ENCODE data around the gene GUCY1A1.

GUCY1A1 gene

DNA sequence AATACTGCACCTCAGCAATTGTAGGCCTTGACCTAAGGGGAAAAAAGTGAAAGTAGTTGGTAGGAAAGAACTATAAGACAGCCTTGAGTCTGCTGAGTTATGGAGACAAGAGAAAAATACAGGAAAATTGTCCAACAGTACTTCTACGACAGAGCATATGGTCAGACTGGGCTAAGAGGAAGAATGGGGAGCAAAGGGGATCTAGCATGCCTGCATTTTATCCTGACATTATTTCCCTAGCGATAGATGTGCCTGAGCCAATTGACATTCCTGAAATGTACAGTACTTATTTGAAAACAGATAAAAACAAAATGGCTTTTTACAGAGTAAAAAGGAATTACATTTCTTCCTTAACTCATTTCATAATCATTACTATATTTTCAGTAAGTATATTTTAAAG lies 22.2 kb downstream of the GUCY1A1 start:
- no peak for DNase-seq (ENCODE audit: extremely low read depth in 1 of 2, low read depth in 1 of 2)

- no peak for DNase-seq (ENCODE audit: extremely low read depth in 1 of 2, low read depth in 1 of 2)
These were observed 23.6 kb downstream of the GUCY1A1 start for GRCh38 chr4:155690044-155690837.

GRCh38 chr4:155692361-155692760 lies 25.7 kb downstream of the GUCY1A1 start:
- no peak for DNase-seq (ENCODE audit: extremely low read depth in 1 of 2, low read depth in 1 of 2)

DNA sequence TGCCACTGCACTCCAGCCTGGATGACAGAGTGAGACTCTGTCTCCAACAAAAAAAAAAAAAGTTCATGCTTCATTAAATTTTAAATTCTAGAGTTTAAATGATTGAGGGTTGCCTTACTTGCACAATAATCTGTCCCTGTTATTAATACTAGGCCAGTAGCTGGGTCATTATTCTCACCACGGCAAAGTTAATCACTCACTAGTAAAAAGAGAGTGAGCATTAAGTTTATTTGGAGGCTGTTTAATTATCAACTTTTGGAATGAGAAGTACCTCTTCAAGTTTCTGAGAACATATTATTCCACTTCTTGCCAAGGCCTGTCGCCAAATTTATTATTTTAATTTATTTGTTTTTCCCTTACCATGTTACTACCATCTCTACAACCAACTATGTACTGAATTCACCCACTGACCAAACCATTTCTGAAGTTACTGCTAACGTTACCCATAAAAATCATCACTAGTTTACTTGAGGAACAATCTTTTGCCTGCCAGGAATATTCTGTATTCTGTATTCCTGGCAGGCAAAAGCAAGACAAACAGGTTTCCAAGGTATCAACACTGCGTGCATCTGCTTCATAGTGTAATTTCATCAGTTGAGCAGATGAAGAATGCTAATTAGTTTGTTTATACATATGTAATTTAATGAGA lies 26.5 kb downstream of the GUCY1A1 start:
- DNase-seq (ENCODE audit: extremely low read depth in 1 of 2, low read depth in 1 of 2) = no peak

- no peak for DNase-seq (ENCODE audit: extremely low read depth in 1 of 2, low read depth in 1 of 2)
These were observed 27.6 kb downstream of the GUCY1A1 start for GRCh38 chr4:155694100-155694785.

DNA sequence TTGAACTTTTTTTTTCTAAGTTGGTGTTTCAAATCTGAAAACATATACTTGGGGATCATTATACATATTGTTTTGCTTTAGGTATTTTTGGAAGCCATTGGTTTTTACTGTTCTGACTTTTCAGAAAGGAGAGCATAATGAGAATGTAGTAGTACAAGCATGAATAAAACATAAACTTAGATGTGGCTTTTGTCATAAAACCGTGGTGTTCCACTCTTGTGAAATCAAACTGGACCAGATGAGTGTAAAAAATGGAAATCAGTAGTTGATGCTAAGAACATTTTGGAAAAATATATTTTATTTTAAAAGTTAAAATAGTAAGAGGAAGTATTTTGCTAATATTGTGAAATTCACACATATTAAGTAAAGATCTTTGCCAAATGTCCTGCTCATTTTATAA lies 29.6 kb downstream of the GUCY1A1 start:
- DNase-seq (ENCODE audit: extremely low read depth in 1 of 2, low read depth in 1 of 2) = no peak

DNA sequence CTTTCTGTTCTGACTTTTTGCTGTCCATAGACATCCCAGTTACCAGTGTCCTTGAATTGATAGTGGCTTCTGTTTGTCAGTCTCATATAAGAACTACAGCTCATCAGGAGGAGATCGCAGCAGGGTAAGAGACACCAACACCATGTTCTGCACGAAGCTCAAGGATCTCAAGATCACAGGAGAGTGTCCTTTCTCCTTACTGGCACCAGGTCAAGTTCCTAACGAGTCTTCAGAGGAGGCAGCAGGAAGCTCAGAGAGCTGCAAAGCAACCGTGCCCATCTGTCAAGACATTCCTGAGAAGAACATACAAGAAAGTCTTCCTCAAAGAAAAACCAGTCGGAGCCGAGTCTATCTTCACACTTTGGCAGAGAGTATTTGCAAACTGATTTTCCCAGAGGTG lies 30.1 kb downstream of the GUCY1A1 start:
- no peak for DNase-seq (ENCODE audit: extremely low read depth in 1 of 2, low read depth in 1 of 2)

DNA sequence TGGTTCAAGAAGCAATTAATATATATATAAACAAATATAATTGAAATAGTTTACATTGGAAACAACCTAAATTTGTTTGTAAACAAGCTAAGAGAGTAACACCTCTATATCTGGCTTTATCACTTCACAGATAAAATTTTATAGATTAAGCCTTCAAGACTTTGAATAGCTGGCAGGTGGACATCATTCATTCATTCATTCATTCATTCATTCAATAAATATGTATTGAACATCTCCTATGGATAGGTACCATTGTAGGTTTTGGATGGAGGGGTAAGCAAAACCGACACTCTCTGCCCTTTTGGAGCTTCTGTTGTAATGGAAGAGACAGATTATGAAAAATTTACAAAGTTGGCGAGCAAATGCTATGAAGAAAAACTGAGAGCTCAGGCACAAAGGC lies 35.2 kb downstream of the GUCY1A1 start:
- no peak for DNase-seq (ENCODE audit: extremely low read depth in 1 of 2, low read depth in 1 of 2)

DNA sequence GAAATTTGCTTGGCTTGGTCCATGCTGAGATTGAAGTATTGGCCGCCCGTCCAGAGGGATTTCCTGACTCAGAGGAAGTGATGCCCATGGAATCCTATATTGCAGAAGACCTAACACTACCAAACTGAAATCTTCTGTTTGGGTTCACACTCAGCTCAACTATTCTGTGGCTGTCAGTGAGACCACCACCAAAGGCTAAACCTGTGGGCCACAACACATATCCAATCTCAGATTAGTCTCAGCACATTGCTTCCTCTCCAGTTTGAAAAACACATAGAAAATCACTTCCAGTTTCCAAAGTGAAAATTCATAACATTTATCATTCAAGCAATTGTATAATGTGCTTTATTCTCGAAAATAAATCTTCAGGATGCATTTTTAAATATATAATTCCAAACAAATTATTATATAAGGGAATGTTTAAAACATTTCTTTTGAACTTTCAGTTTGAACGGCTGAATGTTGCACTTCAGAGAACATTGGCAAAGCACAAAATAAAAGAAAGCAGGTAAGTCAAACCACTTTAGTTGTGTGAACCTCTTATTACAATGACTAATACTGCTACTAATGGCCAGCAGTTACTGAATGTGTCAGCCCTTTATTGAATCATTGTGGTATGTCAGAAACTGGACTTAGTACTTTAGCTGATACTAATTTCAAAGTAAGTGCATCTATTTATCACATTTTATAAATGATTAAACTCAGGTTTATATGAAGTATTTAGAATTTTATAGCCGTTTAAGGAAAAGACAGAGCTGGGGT lies 37.0 kb downstream of the GUCY1A1 start:
- DNase-seq (ENCODE audit: extremely low read depth in 1 of 2, low read depth in 1 of 2) = no peak

GRCh38 chr4:155704841-155705404 lies 38.3 kb downstream of the GUCY1A1 start:
- DNase-seq (ENCODE audit: extremely low read depth in 1 of 2, low read depth in 1 of 2) = no peak

DNA sequence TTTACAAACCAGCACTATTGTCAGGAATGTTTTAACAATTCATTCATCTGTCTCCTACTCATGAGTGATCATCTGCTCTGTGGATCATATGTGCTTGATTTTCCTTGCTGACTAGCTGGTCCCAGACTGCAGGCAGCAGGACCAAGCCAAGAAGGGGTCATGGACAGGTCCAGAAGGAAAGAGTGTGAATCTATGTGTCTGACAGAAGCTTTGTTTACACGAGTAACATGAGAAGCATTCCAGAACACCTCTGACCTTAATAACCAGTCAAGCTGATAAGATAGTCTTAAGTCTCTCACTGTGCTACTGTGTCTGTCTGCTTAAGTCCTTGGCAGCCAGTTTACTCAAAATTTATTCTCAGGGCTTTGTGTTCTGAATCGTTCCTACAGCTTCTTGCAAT lies 39.0 kb downstream of the GUCY1A1 start:
- DNase-seq (ENCODE audit: extremely low read depth in 1 of 2, low read depth in 1 of 2) = no peak

DNA sequence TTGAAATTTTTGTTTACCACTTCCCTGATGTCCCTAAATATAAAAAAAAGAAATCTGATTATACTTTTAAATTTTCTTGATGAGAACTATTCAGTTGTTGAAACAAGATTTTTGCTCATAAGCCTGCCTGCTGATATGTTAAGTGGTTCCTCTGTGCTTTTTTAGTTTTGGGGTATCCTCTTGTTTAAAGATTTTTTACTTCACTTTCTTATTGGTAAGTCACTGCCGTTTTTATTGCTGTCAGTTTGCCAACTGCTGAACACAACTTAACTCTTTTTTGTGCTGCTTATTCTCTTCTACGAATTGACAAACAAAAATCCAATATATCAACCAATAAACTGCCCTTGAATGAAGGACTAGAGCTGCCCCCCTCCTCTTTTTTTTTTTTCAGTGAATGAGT lies 39.5 kb downstream of the GUCY1A1 start:
- no peak for DNase-seq (ENCODE audit: extremely low read depth in 1 of 2, low read depth in 1 of 2)

DNA sequence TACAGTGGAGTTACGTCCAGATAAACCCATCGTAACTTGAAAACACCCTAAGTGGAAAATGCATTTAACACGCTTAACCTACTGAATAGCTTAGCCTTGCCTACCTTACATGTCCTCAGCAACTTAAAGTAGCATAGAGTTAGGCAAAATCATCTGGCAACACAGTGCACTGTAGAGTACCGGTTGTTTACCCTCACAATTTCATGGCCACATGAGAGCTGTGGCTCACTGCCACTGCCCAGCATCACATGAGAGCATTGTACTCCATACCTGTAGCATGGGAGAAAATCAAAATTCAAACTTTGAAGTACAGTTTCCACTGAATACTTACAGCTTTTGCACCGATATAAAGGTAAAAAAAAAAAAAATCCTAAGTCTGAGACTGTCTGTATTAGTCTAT lies 40.6 kb downstream of the GUCY1A1 start:
- no peak for DNase-seq (ENCODE audit: extremely low read depth in 1 of 2, low read depth in 1 of 2)

GRCh38 chr4:155708782-155709181 lies 42.1 kb downstream of the GUCY1A1 start:
- DNase-seq (ENCODE audit: extremely low read depth in 1 of 2, low read depth in 1 of 2) = no peak

DNA sequence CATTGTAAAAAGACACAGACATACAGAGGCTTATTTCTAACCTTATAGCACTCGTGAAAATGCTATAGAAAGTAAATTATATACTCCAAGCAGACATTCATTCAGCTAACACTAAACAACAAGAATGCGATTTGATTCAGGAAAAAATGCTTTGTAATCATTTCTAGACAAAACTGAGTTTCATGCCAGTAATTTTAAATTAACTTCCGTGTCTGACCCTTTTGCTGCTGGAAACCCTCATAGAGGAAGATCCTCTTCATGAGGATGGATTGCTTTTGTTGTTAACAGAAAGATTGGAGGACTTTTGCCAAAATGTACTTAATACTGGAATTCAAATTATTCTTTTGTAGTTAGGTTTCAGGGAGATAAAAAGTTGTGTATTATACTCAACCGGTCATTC lies 43.3 kb downstream of the GUCY1A1 start:
- DNase-seq (ENCODE audit: extremely low read depth in 1 of 2, low read depth in 1 of 2) = no peak

DNA sequence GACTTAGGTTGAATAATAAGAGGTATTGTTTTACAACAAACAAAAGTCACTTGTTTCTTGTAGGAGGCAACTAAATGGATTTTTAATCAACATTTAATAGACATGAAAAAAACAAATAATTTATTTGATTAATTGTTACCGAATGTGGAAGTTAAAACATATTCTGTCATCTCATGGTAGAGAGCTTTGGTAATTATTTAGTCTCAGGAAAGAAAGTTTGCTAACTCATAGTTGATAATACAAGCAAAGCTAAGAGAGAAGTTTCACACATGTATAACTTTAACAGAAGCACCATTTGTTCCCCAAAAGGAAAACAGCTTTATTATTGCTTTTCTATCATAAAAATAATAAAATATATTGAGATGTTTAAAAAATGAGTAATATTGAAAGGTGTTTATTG lies 44.9 kb downstream of the GUCY1A1 start:
- no peak for DNase-seq (ENCODE audit: extremely low read depth in 1 of 2, low read depth in 1 of 2)

DNA sequence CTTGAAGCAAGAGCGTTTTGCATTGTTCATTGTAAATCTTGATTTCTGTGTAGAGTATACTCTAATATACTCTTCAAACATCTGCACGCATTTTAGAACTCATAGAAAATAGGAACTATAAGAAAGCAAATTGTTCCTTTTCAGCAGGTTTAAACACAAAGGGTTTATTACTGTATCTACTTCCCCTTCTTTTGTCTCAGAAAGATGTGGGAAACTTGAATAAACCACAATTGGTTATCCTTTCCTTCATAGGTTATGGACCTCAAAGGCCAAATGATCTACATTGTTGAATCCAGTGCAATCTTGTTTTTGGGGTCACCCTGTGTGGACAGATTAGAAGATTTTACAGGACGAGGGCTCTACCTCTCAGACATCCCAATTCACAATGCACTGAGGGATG lies 46.2 kb downstream of the GUCY1A1 start:
- no peak for DNase-seq (ENCODE audit: extremely low read depth in 1 of 2, low read depth in 1 of 2)

DNA sequence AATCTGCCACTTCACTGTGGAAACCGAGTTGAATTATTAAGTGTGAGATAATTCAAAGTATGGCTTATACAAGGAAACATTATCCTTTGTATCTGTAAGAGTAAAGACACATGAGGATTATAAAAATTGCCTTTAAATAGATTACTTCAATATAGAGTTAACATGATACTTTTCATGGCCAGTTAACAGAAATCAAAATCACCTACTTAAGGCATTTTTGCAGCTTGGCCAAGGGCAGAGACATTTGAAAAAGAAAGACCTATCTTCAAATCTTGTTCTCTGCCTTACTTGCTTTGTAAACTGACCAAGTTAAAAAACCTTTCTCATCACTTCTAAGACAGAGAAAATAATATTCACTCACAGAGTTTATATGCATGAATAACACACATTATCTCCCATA lies 47.3 kb downstream of the GUCY1A1 start:
- no peak for DNase-seq (ENCODE audit: extremely low read depth in 1 of 2, low read depth in 1 of 2)

- no peak for DNase-seq (ENCODE audit: extremely low read depth in 1 of 2, low read depth in 1 of 2)
These were observed 55.7 kb downstream of the GUCY1A1 start for GRCh38 chr4:155722336-155722735.

GRCh38 chr4:155722816-155723499 lies 56.3 kb downstream of the GUCY1A1 start:
- no peak for DNase-seq (ENCODE audit: extremely low read depth in 1 of 2, low read depth in 1 of 2)

All from activated CD8-positive, alpha-beta memory T cell treated with anti-CD3 and anti-CD28 coated beads for 1 hour (primary cell).